Sigmoid colon (tissue), 7 donors: ENCODE measurements around the gene NCS1. TPM values are rescaled to one million over a fixed set of nuclear protein-coding genes. Genes with fewer than 3 reads are reported as not detected.
A peak's percentile ranks its signal among the peaks of the same experiment; 100 is the strongest.

ENCODE experiments used
- DNase-seq: peaks from one replicate; pipeline ENCODE4 v3.0.0-alpha.2; 2019
- H3K27ac ChIP-seq, 4 donors: fragments of 200-600 bp; sonication (generic); one replicate each; pipeline ENCODE4 v1.5.1; 2016 to 2019; ENCODE audit warnings: mild to moderate bottlenecking in 1 of 4
- H3K27me3 ChIP-seq, 3 donors: fragments of 200-600 bp; sonication (generic); one replicate each; pipeline ENCODE4 v1.5.1; 2019; ENCODE audit warnings: mild to moderate bottlenecking in 1 of 3
- H3K36me3 ChIP-seq, 4 donors: fragments of 200-600 bp; sonication (generic); one replicate each; pipeline ENCODE4 v1.5.1; 2016 to 2019
- H3K4me1 ChIP-seq, 4 donors: fragments of 200-600 bp; sonication (generic); one replicate each; pipeline ENCODE4 v1.5.1; 2017 to 2019
- H3K4me3 ChIP-seq, 4 donors: fragments of 200-600 bp; sonication (generic); one replicate each; pipeline ENCODE4 v1.5.1; 2017 to 2019; ENCODE audit warnings: mild to moderate bottlenecking in 2 of 4, moderate library complexity in 1 of 4
- H3K9me3 ChIP-seq, 4 donors: fragments of 200-600 bp in 3 of 4; sonication (generic) in 3 of 4; one replicate each; pipeline versions ENCODE4 v1.5.1 to v1.6.1; 2013 to 2019
- EP300 ChIP-seq, 4 donors: sonication (generic); formaldehyde crosslinking; IDR thresholded peaks; one replicate each; pipeline ENCODE4 v1.6.1; 2017; ENCODE audit warnings: antibody characterized with exemption in 4 of 4
- POLR2A ChIP-seq, 2 donors: fragments of 450-650 bp; IDR thresholded peaks; one replicate each; pipeline ENCODE4 v1.6.1; 2016; ENCODE audit warnings: antibody characterized with exemption in 2 of 2, mild to moderate bottlenecking in 2 of 2, moderate library complexity in 2 of 2
- POLR2AphosphoS5 ChIP-seq, 4 donors: sonication (generic); formaldehyde crosslinking; IDR thresholded peaks; one replicate each; pipeline ENCODE4 v1.6.1; 2017; ENCODE audit warnings: antibody characterized with exemption in 4 of 4
- WGBS, 2 donors: extraction: QIAGEN DNeasy Blood & Tissue Kit; methylation state at CpG; one replicate each; pipeline ENCODE4 v1.1.7; 2013; 5-methylcytosine and 5-hydroxymethylcytosine counted together
- intact Hi-C: fragments of 100-400 bp; cut with DNase I; formaldehyde crosslinking; loops from one replicate; pipeline ENCODE4 v1.15.1; 2023
- polyA plus RNA-seq, 3 donors: library from polyadenylated mRNA; stranded (reverse); fragments of 200-250 nt; gene quantifications; one replicate each; pipeline ENCODE4 v1.2.3, GENCODE V29; 2013
- total RNA-seq, 4 donors: library from RNA; depleted of rRNA; stranded (reverse); fragments of >200 nt; gene quantifications; one replicate each; pipeline ENCODE4 v1.1.0, GENCODE V29; 2016
- TF ChIP-seq, protein P1 (sequence below), 4 experiments: fragments of 450-650 bp in 3 of 4; fragments of 200-600 bp in 1 of 4; IDR thresholded peaks; one replicate each; pipeline ENCODE4 v1.5.1; 2016 to 2019; ENCODE audit warnings: antibody characterized with exemption in 4 of 4, mild to moderate bottlenecking in 3 of 4, moderate library complexity in 2 of 4
- donor health status: healthy with polysubstance abuse.
- donor health status: Bipolar disorder and iron deficiency.
- donor health status: healthy.

NCS1 gene
- total and polyA plus RNA-seq, 7 donors, result 0.69 to 133 (median 78.5) TPM

DNA sequence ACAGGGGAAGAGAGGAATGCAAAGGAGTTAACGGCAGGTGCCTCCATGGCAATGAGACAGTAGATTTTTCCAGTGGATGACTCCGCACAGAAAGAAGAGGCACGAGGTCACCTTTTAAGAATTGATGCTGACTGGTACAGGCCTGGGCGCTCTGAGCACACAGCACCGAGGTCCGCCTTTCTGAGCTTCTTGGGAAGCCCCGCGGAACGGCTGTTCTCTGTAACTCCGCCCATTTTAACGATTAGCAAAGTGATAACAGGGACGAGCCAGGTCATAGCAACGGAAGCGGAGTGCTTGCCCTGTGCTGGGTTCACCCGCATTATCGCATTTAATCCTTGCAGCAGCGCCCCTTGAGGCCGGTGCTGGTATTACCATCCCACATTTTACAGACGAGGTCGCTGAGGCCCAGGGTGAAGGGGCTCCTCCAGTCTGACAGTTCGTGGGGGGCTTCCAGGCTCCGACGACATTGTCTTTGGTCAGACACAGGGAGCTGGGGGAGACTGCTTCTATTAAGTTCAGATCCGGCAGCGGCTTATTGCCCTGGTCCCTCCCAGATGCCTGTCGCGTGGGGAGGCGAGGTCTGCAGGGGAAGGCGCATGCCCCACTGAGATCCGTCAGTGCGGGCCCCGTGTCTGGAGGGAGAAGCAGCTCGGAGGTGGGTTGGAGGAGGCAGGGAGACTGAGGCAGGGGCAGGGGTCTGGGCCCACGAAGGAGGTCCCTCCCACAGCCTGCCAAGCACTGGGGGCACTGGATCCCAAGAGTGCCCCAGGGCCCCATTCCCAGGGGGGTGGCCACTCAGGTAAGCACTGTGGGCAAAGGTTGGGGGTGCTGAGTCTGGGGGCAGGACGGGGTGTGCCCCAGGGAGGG lies 71.0 kb downstream of the NCS1 start:
- WGBS, 2 donors, result 19 to 28% methylated on average over 35 of the region's 35 CpGs
- DNase-seq, result peak; percentile 87
- H3K27ac ChIP-seq, result peak overlapping the region in 1 of 4 donors; percentile 92
- H3K9me3 ChIP-seq, result no peaks in the 10 kb centered on the region
- TF ChIP-seq POLR2AphosphoS5 (IDR thresholded peaks at IDR 0.05), result peak in 1 of 4 donors; percentile 16
- TF ChIP-seq POLR2A (IDR thresholded peaks at IDR 0.05), result no peak
- TF ChIP-seq EP300 (IDR thresholded peaks at IDR 0.05), result no peak
- TF ChIP-seq, protein P1, sequence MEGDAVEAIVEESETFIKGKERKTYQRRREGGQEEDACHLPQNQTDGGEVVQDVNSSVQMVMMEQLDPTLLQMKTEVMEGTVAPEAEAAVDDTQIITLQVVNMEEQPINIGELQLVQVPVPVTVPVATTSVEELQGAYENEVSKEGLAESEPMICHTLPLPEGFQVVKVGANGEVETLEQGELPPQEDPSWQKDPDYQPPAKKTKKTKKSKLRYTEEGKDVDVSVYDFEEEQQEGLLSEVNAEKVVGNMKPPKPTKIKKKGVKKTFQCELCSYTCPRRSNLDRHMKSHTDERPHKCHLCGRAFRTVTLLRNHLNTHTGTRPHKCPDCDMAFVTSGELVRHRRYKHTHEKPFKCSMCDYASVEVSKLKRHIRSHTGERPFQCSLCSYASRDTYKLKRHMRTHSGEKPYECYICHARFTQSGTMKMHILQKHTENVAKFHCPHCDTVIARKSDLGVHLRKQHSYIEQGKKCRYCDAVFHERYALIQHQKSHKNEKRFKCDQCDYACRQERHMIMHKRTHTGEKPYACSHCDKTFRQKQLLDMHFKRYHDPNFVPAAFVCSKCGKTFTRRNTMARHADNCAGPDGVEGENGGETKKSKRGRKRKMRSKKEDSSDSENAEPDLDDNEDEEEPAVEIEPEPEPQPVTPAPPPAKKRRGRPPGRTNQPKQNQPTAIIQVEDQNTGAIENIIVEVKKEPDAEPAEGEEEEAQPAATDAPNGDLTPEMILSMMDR (IDR thresholded peaks at IDR 0.05), result peak; percentile 88 to 98 (median 93)
- H3K4me3 ChIP-seq, result peak overlapping the region in 2 of 4 donors; percentile 16 to 26
- intact Hi-C loops, result loop anchor here (2.0 kb wide), 1 partner anchor 100 kb away; no protein-coding TSS in a partner anchor
- H3K27me3 ChIP-seq, result no peaks in the 10 kb centered on the region
- H3K36me3 ChIP-seq, result no peaks in the 10 kb centered on the region
- peaks cover 0 to 30% (median 23%) of the 10 kb centered on the region in 4 donors for H3K4me1 ChIP-seq

GRCh38 chr9:130243882-130244170 lies 71.6 kb downstream of the NCS1 start:
- TF ChIP-seq POLR2A (IDR thresholded peaks at IDR 0.05) (no peak), POLR2AphosphoS5 (IDR thresholded peaks at IDR 0.05) (no peak), EP300 (IDR thresholded peaks at IDR 0.05) (no peak)
- TF ChIP-seq, protein P1 (IDR thresholded peaks at IDR 0.05), result no peak
- Histone ChIP-seq H3K4me3 (no peak overlapping the region), H3K27me3 (no peaks in the 10 kb centered on the region), H3K27ac (no peak overlapping the region), H3K4me1 (peaks cover 0 to 27% (median 21%) of the 10 kb centered on the region in 4 donors), H3K36me3 (no peaks in the 10 kb centered on the region), H3K9me3 (no peaks in the 10 kb centered on the region)
- intact Hi-C loops, result loop anchor here (2.0 kb wide), 1 partner anchor 99 kb away; no protein-coding TSS in a partner anchor
- DNase-seq, result no peak
- 78 to 88% methylated on average over 7 of the region's 7 CpGs for WGBS, 2 donors

DNA sequence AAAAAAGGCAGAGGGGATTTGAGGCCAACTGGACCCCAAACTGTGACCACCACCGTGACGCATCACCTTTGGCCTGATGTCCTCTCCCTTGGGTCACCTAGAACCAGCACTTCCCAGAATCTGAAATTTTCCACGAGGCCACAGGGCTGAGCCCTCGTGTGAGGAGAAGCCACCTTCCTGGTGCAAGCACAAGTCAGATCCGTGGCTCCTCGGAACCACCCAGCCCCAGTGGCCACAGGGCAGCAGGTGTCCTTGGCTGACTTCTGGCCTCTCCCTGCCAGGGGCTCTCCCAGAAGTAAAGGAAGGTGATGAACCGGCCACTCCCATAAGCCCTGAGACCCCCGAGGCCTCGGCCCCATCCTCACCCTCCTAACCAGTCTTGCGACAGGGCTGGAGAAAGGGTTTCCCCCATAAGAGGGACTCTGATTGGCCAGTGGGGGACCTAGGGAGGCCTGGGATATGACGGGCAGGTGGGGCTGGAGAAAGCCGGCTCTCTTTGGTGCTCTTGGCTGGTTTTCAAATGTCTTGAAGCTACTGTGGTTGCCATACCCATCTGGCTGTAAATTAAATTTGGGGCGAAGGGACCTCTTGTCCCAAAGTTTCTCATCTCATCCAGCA lies 72.5 kb downstream of the NCS1 start:
- H3K4me1 ChIP-seq, result peaks cover 0 to 27% (median 21%) of the 10 kb centered on the region in 4 donors
- TF ChIP-seq POLR2AphosphoS5 (IDR thresholded peaks at IDR 0.05) (no peak), EP300 (IDR thresholded peaks at IDR 0.05) (no peak), POLR2A (IDR thresholded peaks at IDR 0.05) (no peak)
- TF ChIP-seq, protein P1 (IDR thresholded peaks at IDR 0.05), result no peak
- H3K9me3 ChIP-seq, result no peaks in the 10 kb centered on the region
- no peak overlapping the region for H3K27ac ChIP-seq
- intact Hi-C loops, result no loop called here
- H3K4me3 ChIP-seq, result no peak overlapping the region
- H3K27me3 ChIP-seq, result no peaks in the 10 kb centered on the region
- 86 to 90% methylated on average over 13 of the region's 13 CpGs for WGBS, 2 donors
- H3K36me3 ChIP-seq, result no peaks in the 10 kb centered on the region
- DNase-seq, result peak; percentile 53

DNA sequence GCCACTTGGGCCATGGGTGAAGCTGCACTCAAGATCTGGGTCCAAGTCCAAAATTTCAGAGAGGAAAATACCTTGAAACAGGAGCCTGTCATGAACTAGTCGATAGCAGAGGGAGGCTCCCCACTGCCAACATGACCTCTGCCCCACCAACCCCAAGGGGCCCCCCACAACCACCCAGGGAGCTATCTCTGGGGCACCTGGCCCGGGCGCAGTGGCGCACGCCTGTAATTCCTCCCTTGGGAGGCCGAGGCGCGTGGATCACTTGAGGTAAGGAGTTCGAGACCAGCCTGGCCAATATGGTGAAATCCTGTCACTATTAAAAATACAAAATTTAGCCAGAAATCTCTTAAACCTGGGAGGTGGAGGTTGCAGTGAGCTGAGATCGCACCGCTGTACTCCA lies 73.3 kb downstream of the NCS1 start:
- no peak for TF ChIP-seq EP300 (IDR thresholded peaks at IDR 0.05)
- TF ChIP-seq, protein P1 (IDR thresholded peaks at IDR 0.05), result no peak
- Histone ChIP-seq H3K9me3 (no peaks in the 10 kb centered on the region), H3K27ac (no peak overlapping the region), H3K4me1 (peaks cover 0 to 19% (median 15%) of the 10 kb centered on the region in 4 donors), H3K36me3 (no peaks in the 10 kb centered on the region), H3K4me3 (no peak overlapping the region), H3K27me3 (no peaks in the 10 kb centered on the region)
- 85 to 93% methylated on average over 11 of the region's 11 CpGs for WGBS, 2 donors
- DNase-seq, result peak; percentile 51
- intact Hi-C loops, result no loop called here
